Gastrocnemius medialis (tissue), 4 donors: ENCODE data around the gene FICD. TPM values are rescaled to one million over a fixed set of nuclear protein-coding genes. Genes with fewer than 3 reads are reported as not detected.

Experiments used
- ATAC-seq, 2 donors: fragments of 150-250 bp; one replicate each; pipeline ENCODE4 v1.9.1; 2016
- DNase-seq, 2 donors: peaks; one replicate each; pipeline ENCODE4 v3.0.0-alpha.2; 2019
- H3K27ac ChIP-seq, 4 donors: fragments of 200-600 bp; sonication (generic); 1 replicate in 1 of 4; 2 replicates in 3 of 4; pipeline ENCODE4 v1.5.1; 2016 to 2018; ENCODE audit warnings: mild to moderate bottlenecking in 2 of 4, moderate library complexity in 1 of 4
- H3K27me3 ChIP-seq, 3 donors: fragments of 200-600 bp; sonication (generic) in 2 of 3; 1 replicate in 1 of 3; 2 replicates in 2 of 3; pipeline versions ENCODE4 v1.5.1 to v1.6.0; 2016 to 2019; ENCODE audit warnings: mild to moderate bottlenecking in 1 of 3, moderate library complexity in 1 of 3
- H3K36me3 ChIP-seq, 2 donors: fragments of 200-600 bp; sonication (generic) in 1 of 2; one replicate each; pipeline ENCODE4 v1.5.1; 2017 to 2018
- H3K4me1 ChIP-seq, 2 donors: fragments of 200-600 bp; sonication (generic) in 1 of 2; one replicate each; pipeline ENCODE4 v1.5.1; 2016 to 2017; ENCODE audit warnings: mild to moderate bottlenecking in 2 of 2
- H3K4me3 ChIP-seq, 4 donors: fragments of 200-600 bp; sonication (generic) in 3 of 4; 1 replicate in 1 of 4; 2 replicates in 3 of 4; pipeline ENCODE4 v1.5.1; 2016 to 2019; ENCODE audit warnings: mild to moderate bottlenecking in 2 of 4
- H3K9me3 ChIP-seq, 3 donors: fragments of 200-600 bp; sonication (generic) in 2 of 3; 1 replicate in 1 of 3; 2 replicates in 2 of 3; pipeline ENCODE4 v1.5.1; 2016 to 2019
- POLR2A ChIP-seq, 2 donors: fragments of 450-650 bp; IDR thresholded peaks; one replicate each; pipeline ENCODE4 v1.6.1; 2017; ENCODE audit warnings: antibody characterized with exemption in 2 of 2, mild to moderate bottlenecking in 2 of 2, moderate library complexity in 2 of 2
- in situ Hi-C, 4 donors: fragments of 200-750 bp; cut with MboI; loops; one replicate each; pipeline versions ENCODE4 v1.15.0 to v1.8.0; 2017; ENCODE audit warnings: low sequenced_read_pairs in 4 of 4
- intact Hi-C: fragments of 100-400 bp; cut with DNase I; formaldehyde crosslinking; loops from one replicate; pipeline ENCODE4 v1.15.1; 2023; ENCODE audit warnings: low total_unique reads
- total RNA-seq, 4 donors: library from RNA; depleted of rRNA; stranded (reverse); fragments of >200 nt; gene quantifications; one replicate each; pipeline versions ENCODE4 v1.1.0 to v1.2.3, GENCODE V29; 2016
- TF ChIP-seq, protein P1 (sequence below), 5 experiments: fragments of 450-650 bp in 3 of 5; fragments of 200-600 bp in 2 of 5; sonication (generic) in 2 of 5; IDR thresholded peaks in 4 of 5; conservative IDR thresholded peaks in 1 of 5; 1 replicate in 4 of 5; 2 replicates in 1 of 5; pipeline ENCODE4 v1.5.1; 2016 to 2019; ENCODE audit warnings: antibody characterized with exemption in 5 of 5, mild to moderate bottlenecking in 3 of 5, moderate library complexity in 3 of 5

Gene FICD
- total RNA-seq, 4 donors from 2014 or later, result 3.1 to 4.6 (median 3.6) TPM

DNA sequence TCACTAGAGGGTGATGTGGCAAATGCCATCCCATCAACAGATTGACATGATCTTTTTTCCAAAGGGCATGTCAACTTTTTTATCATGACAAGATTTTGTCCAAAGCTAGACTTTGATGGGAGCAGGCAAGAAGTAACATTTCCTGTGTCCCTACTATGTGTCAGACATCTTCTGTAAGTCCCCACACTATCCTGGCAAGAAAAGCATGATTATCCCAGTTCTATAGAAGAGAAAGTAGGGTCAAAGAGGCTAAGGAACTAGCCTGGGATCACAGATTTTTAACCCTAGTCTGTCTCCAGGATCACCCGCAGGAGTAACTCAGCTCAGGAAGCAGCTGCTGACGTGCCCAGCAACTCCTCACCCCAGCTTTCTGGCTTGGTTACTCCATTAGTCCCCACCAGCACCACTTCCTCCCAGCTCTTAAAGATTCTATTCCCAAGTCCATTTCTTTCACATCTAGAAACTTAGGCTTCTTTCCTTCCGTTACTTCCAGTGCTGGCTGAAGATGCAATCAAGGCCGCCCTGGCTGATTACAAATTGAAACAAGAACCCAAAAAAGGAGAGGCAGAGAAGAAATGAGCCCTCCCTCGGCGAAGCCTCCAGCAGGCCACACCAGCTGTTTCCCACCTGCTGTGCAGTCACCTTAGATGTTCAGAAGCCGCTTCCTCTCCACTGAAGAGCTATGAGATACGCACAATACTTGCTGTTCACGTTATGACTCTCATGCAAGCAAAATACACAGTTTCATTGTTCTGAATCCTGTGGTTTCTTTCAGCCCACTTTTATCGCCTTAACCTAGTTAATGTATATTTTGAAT is 53.5 kb downstream of the FICD start:
- Histone ChIP-seq H3K4me3 (no peak overlapping the region), H3K9me3 (no peaks in the 10 kb centered on the region), H3K27me3 (no peaks in the 10 kb centered on the region), H3K4me1 (peaks cover 26 to 28% of the 10 kb centered on the region in 2 donors), H3K36me3 (peaks cover 2 to 63% of the 10 kb centered on the region in 2 donors), H3K27ac (no peak overlapping the region)
- no peak for DNase-seq
- ATAC-seq, result no peak
- intact Hi-C loops, result no loop called here
- no peak for TF ChIP-seq POLR2A (IDR thresholded peaks at IDR 0.05)
- TF ChIP-seq, protein P1, sequence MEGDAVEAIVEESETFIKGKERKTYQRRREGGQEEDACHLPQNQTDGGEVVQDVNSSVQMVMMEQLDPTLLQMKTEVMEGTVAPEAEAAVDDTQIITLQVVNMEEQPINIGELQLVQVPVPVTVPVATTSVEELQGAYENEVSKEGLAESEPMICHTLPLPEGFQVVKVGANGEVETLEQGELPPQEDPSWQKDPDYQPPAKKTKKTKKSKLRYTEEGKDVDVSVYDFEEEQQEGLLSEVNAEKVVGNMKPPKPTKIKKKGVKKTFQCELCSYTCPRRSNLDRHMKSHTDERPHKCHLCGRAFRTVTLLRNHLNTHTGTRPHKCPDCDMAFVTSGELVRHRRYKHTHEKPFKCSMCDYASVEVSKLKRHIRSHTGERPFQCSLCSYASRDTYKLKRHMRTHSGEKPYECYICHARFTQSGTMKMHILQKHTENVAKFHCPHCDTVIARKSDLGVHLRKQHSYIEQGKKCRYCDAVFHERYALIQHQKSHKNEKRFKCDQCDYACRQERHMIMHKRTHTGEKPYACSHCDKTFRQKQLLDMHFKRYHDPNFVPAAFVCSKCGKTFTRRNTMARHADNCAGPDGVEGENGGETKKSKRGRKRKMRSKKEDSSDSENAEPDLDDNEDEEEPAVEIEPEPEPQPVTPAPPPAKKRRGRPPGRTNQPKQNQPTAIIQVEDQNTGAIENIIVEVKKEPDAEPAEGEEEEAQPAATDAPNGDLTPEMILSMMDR (IDR thresholded peaks at IDR 0.05 in 4 of 5, conservative IDR thresholded peaks at IDR 0.05 in 1 of 5), result no peak
- in situ Hi-C loops, result loop anchor here (5.0 to 25.0 kb wide), 5 partner anchors 49 to 526 kb away; partner anchors contain the start of genes ALKBH2 (in 4 of the 4), UNG (in 4 of the 4) and SSH1 (in 1 of the 4)

Other genes with a start within 250 kb of the FICD start
- 1 to 10 TPM; 2.5 to 5.6 (median 4.4) TPM for gene CMKLR1, start 176.0 kb upstream of the FICD start, total RNA-seq
- 10 to 100 TPM; 38.1 to 52.6 (median 51.3) TPM for gene SART3, start 45.9 kb downstream of the FICD start, total RNA-seq
- 100 to 1,000 TPM; 232 to 337 (median 249) TPM for gene ISCU, start 47.3 kb downstream of the FICD start, total RNA-seq
- under 1 TPM in 1 of 4 donors, not detected in 3; 0.85 TPM for gene TMEM119, start 82.8 kb downstream of the FICD start, total RNA-seq
- 1 to 10 TPM in 3 of 4 donors, under 1 TPM in 1; 0.19 to 5.0 (median 2.6) TPM for gene SELPLG, start 118.6 kb downstream of the FICD start, total RNA-seq
- 10 to 100 TPM; 24.7 to 47.6 (median 30.9) TPM for gene CORO1C, start 216.2 kb downstream of the FICD start, total RNA-seq